GM12801 (cell line): ENCODE results near the gene PRCC.

Experiments
- TF ChIP-seq, protein P1 (sequence below): IDR thresholded peaks from one replicate; pipeline ENCODE4 v1.5.1; 2011; ENCODE audit warnings: control low read depth; ENCODE audit not compliant: insufficient read length; ENCODE audit errors: extremely low read depth

PRCC gene

DNA sequence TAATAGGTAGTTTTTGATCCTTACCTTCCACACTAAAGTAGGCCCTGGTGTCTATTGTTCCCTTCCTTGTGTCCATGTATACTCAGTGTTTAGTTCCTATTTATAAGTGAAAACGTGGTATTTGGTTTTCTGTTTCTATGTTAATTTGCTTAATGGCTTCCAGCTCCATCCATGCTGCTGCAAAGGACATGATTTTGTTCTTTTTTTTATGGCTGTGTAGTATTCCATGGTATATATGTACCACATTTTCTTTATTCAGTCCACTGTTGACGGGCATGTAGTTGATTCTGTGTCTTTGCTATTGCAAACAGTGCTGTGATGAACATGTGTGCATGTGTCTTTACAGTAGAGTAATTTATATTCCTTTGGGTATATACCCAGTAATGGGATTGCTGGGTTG lies 20.8 kb downstream of the PRCC start:
- TF ChIP-seq, protein P1, sequence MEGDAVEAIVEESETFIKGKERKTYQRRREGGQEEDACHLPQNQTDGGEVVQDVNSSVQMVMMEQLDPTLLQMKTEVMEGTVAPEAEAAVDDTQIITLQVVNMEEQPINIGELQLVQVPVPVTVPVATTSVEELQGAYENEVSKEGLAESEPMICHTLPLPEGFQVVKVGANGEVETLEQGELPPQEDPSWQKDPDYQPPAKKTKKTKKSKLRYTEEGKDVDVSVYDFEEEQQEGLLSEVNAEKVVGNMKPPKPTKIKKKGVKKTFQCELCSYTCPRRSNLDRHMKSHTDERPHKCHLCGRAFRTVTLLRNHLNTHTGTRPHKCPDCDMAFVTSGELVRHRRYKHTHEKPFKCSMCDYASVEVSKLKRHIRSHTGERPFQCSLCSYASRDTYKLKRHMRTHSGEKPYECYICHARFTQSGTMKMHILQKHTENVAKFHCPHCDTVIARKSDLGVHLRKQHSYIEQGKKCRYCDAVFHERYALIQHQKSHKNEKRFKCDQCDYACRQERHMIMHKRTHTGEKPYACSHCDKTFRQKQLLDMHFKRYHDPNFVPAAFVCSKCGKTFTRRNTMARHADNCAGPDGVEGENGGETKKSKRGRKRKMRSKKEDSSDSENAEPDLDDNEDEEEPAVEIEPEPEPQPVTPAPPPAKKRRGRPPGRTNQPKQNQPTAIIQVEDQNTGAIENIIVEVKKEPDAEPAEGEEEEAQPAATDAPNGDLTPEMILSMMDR: no peak

DNA sequence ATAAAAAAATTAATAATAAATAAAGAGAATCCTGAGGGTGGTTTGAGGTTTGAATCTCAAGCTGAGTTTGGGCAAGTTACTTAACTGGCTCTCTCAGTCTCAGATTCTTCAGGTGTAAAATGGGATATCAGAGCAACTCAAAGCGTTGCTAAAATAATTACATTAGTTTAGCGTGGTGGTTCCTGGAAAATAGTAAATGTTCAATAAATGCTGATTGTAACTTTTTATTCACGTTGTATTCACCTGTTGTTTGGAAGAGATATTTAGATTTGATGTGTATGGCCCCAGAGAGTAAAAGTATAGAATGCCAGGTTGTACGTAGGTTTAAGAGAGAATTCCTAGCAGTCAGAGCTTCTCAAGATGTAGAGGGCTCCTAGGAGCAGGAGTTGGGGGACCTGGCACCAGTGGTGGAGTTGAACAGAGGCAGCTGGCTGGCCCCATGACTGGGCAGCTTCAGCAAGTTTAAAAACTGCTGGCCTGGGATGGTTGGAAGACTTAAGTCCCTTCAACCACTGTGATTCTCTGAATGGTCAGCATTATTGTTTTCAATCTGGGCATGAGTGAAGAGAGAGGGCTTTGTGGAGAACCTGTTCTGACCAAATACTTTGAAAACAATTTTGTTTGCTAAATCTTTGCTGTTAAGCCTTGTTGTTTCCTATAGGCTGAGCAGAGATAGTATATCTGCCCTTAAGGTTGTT lies 22.4 kb downstream of the PRCC start:
- TF ChIP-seq, protein P1: no peak

DNA sequence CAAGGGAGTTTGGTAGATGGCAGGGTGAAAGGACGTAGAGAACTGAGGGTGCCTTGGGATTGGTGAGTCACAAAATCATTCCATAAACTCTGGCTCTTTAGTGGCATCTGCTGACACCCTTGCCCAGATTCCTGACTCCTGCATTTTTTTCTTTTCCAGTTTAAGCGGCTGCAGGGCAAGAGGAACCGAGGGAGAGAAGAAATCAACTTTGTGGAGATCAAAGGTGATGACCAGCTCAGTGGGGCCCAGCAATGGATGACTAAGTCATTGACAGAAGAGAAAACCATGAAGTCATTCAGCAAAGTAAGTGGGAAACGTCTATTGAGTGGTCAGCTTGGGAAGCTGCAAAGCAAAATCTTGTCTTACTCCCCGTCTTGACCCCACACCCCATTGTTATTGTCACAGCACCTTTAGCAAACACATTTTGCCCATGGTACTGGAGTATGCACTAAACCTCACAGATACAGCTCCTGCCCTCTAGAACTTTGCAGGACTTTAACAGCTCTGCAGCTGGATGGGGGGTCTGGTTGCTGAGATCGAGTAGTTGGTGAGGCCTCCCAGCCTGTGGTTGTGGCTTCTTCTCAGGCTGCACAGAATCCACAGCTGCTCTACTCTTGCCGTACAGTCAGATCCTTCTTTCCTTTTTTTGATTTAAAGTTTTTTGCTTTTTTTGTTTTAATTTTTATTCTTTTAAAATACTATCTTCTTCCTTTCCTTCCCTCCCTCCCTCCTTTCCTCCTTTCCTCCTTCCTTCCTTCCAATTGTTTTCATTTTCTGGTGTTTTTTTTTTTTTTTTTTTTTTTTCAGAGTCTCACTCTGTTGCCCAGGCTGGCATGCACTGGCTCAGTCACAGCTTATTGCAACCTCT lies 27.4 kb downstream of the PRCC start:
- TF ChIP-seq, protein P1: no peak

DNA sequence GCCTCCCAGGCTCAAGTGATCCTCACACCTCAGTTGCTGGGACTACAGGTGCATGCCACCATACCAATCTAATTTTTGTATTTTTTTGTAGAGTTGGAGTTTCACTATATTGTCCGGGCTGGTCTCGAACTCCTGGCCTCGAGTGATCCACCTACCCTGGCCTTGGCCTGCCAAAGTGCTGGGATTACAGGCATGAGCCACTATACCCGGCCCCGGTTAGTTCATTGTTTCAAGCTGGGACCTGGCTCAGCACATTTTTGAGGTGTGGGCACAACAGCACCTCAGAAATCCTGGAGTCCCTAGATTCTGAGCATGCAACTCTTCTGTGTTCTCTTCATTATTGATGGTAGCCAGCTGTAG lies 28.0 kb downstream of the PRCC start:
- TF ChIP-seq, protein P1: no peak

DNA sequence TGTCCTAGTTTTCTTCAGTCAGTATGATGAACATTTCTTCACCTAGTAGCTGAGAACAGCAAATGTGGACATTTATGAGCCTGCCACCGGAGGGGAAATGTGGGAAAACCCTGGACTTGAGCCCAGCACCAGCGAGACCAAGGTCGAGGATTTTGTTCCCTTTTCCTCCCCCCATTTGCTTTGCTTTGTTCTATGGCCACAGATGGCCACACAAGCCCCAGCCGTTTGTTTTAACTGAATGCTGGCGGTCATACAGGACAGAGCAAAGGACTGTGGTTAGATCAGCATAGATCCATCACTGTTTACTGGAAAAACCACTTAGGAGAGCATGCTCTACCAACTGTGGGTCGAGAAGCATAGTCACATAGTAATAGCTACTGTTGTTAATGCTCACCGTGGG lies 28.5 kb downstream of the PRCC start:
- TF ChIP-seq, protein P1: no peak

DNA sequence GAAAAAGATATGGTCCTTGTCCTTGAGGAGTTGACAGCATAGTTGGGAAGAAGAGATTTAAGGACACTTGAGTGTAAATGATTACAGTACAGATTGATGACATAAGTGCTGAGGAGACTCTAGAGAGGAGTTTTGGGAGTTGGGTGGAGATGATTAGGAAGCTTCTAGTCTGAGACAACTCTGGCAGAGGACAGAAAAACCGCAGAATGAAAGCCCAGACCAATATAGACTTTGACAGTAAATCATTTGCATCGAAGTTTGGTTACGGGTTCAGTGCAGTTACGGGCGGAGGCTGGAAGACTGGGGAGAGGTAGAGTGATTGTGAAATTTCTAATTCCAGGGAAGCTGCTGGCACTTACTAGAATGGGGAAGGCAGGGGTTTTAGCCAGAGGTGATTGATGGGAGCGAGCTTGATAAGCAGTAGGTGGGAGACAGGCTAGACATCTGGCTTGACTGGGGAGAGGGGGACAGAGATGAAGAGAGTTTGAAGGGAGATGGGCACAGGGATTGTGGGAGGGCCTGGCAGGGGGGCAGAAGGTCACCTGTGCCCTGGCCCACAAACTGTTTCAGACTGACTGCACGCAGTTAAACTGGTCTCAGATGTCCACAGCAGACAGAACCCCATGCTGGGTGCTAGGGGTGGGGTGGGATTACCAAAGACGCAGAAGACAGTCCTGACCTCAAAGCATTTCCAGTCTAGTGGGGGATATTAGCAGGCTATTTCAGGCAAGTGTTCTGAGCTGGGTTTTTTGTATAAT lies 29.2 kb downstream of the PRCC start:
- TF ChIP-seq, protein P1: no peak

DNA sequence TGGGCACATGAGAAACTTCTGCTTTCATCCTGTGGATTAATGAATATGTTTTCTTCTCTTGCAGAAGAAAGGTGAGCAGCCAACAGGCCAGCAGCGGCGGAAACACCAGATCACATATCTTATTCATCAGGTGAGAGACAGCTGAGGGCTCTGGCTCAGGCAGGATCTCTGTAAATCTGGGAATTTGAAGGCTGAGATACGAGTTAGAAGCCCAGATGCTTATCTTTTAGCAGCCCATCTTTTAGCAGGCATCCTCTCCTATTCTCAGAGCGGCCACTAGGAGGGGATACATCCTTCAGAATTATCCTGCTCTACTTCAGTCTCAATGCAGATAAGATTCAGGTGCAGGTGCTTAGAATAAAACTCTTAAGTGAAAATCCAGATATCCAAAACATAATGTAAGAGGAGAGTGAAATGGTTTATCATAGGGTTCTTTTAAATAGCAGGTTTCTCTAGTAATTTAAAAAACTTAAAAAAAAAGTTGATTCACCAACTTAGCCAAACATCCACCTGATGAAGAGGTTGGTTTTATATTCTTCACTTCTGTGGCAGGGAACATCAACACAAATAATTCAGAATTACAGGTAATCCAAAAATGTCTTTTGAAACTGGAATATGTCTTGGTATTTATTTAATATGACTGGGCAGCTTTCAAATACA lies 30.0 kb downstream of the PRCC start:
- TF ChIP-seq, protein P1: no peak
